GM21619 (cell line): ENCODE measurements around the gene EIF5A2.

Source experiments
- ATAC-seq: cut with Tn5 transposase; IDR thresholded peaks from one replicate; pipeline ENCODE4 v1.9.1; 2021; ENCODE audit not compliant: unreplicated experiment

The EIF5A2 gene

GRCh38 chr3:170862618-170863374 is 45.6 kb downstream of the EIF5A2 start:
- no peak for ATAC-seq

GRCh38 chr3:170858599-170858998 is 49.8 kb downstream of the EIF5A2 start:
- ATAC-seq, result no peak

- no peak for ATAC-seq
Measured at GRCh38 chr3:170852324-170852723, 56.1 kb downstream of the EIF5A2 start.

GRCh38 chr3:170848292-170848917 is 60.0 kb downstream of the EIF5A2 start:
- no peak for ATAC-seq

GRCh38 chr3:170844377-170844776 is 64.1 kb downstream of the EIF5A2 start:
- ATAC-seq, result no peak

GRCh38 chr3:170840291-170840859 is 68.1 kb downstream of the EIF5A2 start:
- ATAC-seq, result no peak

GRCh38 chr3:170839518-170840100 is 68.8 kb downstream of the EIF5A2 start:
- ATAC-seq, result no peak
